ENCODE measurements around the gene CBR3. TPM values are rescaled to one million over a fixed set of nuclear protein-coding genes. Genes with fewer than 3 reads are reported as not detected.

CBR3 gene
- 24.1 and 25.9 TPM in 2 replicates for total RNA-seq

GRCh38 chr21:36134803-36135390, at the start of gene CBR3:
TSS of gene CBR3 (plus strand) at chr21:36135079. CDS start at chr21:36135193, 114 bp downstream.

GRCh38 chr21:36156815-36157670, 22.2 kb downstream of the CBR3 start, which contains the start of gene DOP1B:
TSS of gene DOP1B (plus strand) at chr21:36156824. CDS start at chr21:36164734, 7,910 bp downstream.

Other genes with a start within 250 kb of the CBR3 start
- gene SETD4, start 74.6 kb upstream of the CBR3 start, total RNA-seq: 9.9 and 12.3 TPM in 2 replicates
- 92.0 and 95.9 TPM in 2 replicates for gene CBR1, start 65.1 kb upstream of the CBR3 start, total RNA-seq
- gene DOP1B, start 21.7 kb downstream of the CBR3 start, total RNA-seq: 10.3 and 10.9 TPM in 2 replicates
- gene MORC3, start 185.1 kb downstream of the CBR3 start, total RNA-seq: 9.1 and 14.1 TPM in 2 replicates

Measured in bronchus fibroblast of lung (primary cell).